ACHN (cell line): Measurements from ENCODE around the gene RAD51B.
A peak's percentile ranks its signal among the peaks of the same experiment; 100 is the strongest.

Experiments used
- DNase-seq: peaks from one replicate; pipeline ENCODE4 v3.0.0-alpha.2; 2015
- in situ Hi-C: cut with HindIII; loops from 2 replicates; pipeline ENCODE4 v1.10.0; 2017; ENCODE audit warnings: low sequenced_read_pairs, low pct_ligation_motif_present, low pct_unique_long_range_greater_than_20kb

RAD51B gene

GRCh38 chr14:68665131-68665530, 845.6 kb downstream of the RAD51B start:
- no peak for DNase-seq
- in situ Hi-C loops, result no loop called here

GRCh38 chr14:68665792-68666204, 846.2 kb downstream of the RAD51B start:
- no peak for DNase-seq
- in situ Hi-C loops, result no loop called here

- in situ Hi-C loops, result no loop called here
- no peak for DNase-seq
Observed at GRCh38 chr14:68666236-68666635, 846.7 kb downstream of the RAD51B start.

GRCh38 chr14:68666899-68667298, 847.3 kb downstream of the RAD51B start:
- no peak for DNase-seq
- in situ Hi-C loops, result no loop called here

GRCh38 chr14:68667313-68667791, 847.8 kb downstream of the RAD51B start:
- DNase-seq, result no peak

GRCh38 chr14:68668028-68668427, 848.4 kb downstream of the RAD51B start:
- DNase-seq, result no peak
- in situ Hi-C loops, result no loop called here

More at GRCh38 chr14:68667313-68667791, 847.8 kb downstream of the RAD51B start:
- in situ Hi-C loops, result no loop called here

GRCh38 chr14:68668531-68668930, 849.0 kb downstream of the RAD51B start:
- DNase-seq, result no peak
- in situ Hi-C loops, result no loop called here

- DNase-seq, result no peak
- in situ Hi-C loops, result no loop called here
Observed at GRCh38 chr14:68669111-68669511, 849.5 kb downstream of the RAD51B start.

GRCh38 chr14:68669603-68670358, 850.2 kb downstream of the RAD51B start:
- no peak for DNase-seq
- in situ Hi-C loops, result no loop called here

- in situ Hi-C loops, result no loop called here
- DNase-seq, result no peak
Observed at GRCh38 chr14:68670359-68670715, 850.8 kb downstream of the RAD51B start.

- in situ Hi-C loops, result no loop called here
- DNase-seq, result no peak
Observed at GRCh38 chr14:68671909-68672308, 852.3 kb downstream of the RAD51B start.

- in situ Hi-C loops, result no loop called here
- no peak for DNase-seq
Observed at GRCh38 chr14:68672609-68673285, 853.2 kb downstream of the RAD51B start.

GRCh38 chr14:68673464-68673863, 853.9 kb downstream of the RAD51B start:
- DNase-seq, result no peak
- in situ Hi-C loops, result no loop called here

- in situ Hi-C loops, result no loop called here
Observed at GRCh38 chr14:68674538-68675232, 855.1 kb downstream of the RAD51B start.

GRCh38 chr14:68675233-68675577, 855.6 kb downstream of the RAD51B start:
- DNase-seq, result peak; percentile 43
- in situ Hi-C loops, result no loop called here

More at GRCh38 chr14:68674538-68675232, 855.1 kb downstream of the RAD51B start:
- no peak for DNase-seq

- in situ Hi-C loops, result no loop called here
- DNase-seq, result no peak
Observed at GRCh38 chr14:68676511-68676943, 856.9 kb downstream of the RAD51B start.

- in situ Hi-C loops, result no loop called here
Observed at GRCh38 chr14:68677476-68677875, 857.9 kb downstream of the RAD51B start.

GRCh38 chr14:68677901-68678300, 858.3 kb downstream of the RAD51B start:
- no peak for DNase-seq
- in situ Hi-C loops, result no loop called here

More at GRCh38 chr14:68677476-68677875, 857.9 kb downstream of the RAD51B start:
- no peak for DNase-seq

- no peak for DNase-seq
- in situ Hi-C loops, result no loop called here
Observed at GRCh38 chr14:68678471-68678870, 858.9 kb downstream of the RAD51B start.
